H1 (cell line): ENCODE data around the gene NCOA1. TPM values are rescaled to one million over a fixed set of nuclear protein-coding genes. Genes with fewer than 3 reads are reported as not detected.
A peak's percentile ranks its signal among the peaks of the same experiment; 100 is the strongest.

Experiments used
- ASH2L ChIP-seq: fragments of 200-600, 300-600 bp; sonication (generic); IDR thresholded peaks from one replicate; pipeline ENCODE4 v1.7.1; 2017; ENCODE audit warnings: low read length
- ATF3 ChIP-seq: IDR thresholded peaks from 2 replicates; pipeline ENCODE4 v1.6.1; 2011; ENCODE audit warnings: low read depth, mild to moderate bottlenecking, low read length; ENCODE audit not compliant: insufficient read depth
- CHD1 ChIP-seq: IDR thresholded peaks from 2 replicates; pipeline ENCODE4 v1.6.1; 2012; ENCODE audit warnings: low read depth, low read length, improper control_type of control experiment
- CTCF ChIP-seq, 3 experiments: IDR thresholded peaks; 1 replicate in 2 of 3; 2 replicates in 1 of 3; pipeline versions ENCODE4 v1.5.1 to v1.6.1; 2011; ENCODE audit warnings: low read length in 3 of 3, mild to moderate bottlenecking in 3 of 3, inconsistent platforms in 2 of 3, low read depth in 1 of 3, moderate library complexity in 1 of 3; ENCODE audit not compliant: insufficient read depth in 1 of 3; ENCODE audit errors: control extremely low read depth in 1 of 3
- E2F6 ChIP-seq: IDR thresholded peaks from 2 replicates; pipeline ENCODE4 v1.6.1; 2012; ENCODE audit warnings: inconsistent platforms
- EZH2 ChIP-seq: fragments of 200-600 bp; sonication (generic); IDR thresholded peaks from 2 replicates; pipeline ENCODE4 v1.7.1; 2012; ENCODE audit warnings: low read depth, mild to moderate bottlenecking, moderate library complexity, low read length, inconsistent platforms; ENCODE audit not compliant: severe bottlenecking
- FOSL1 ChIP-seq: IDR thresholded peaks from 2 replicates; pipeline ENCODE4 v1.6.1; 2011; ENCODE audit warnings: mild to moderate bottlenecking, low read depth, low read length, moderate library complexity; ENCODE audit not compliant: insufficient read depth
- GABPA ChIP-seq: IDR thresholded peaks from 2 replicates; pipeline ENCODE4 v1.6.1; 2011; ENCODE audit warnings: mild to moderate bottlenecking, low read length, moderate library complexity, borderline replicate concordance; ENCODE audit not compliant: insufficient read depth
- GTF2F1 ChIP-seq: IDR thresholded peaks from 2 replicates; pipeline ENCODE4 v1.6.1; 2012; ENCODE audit warnings: low read depth, low read length, improper control_type of control experiment, borderline replicate concordance
- JUND ChIP-seq: IDR thresholded peaks from 2 replicates; pipeline ENCODE4 v1.6.1; 2011; ENCODE audit warnings: mild to moderate bottlenecking, improper control_type of control experiment, low read length
- PHF8 ChIP-seq: fragments of 200-600 bp; sonication (generic); conservative IDR thresholded peaks from 2 replicates; pipeline ENCODE4 v1.7.1; 2012; ENCODE audit warnings: low read depth, mild to moderate bottlenecking, inconsistent platforms, low read length, moderate library complexity
- RAD21 ChIP-seq, 2 experiments: IDR thresholded peaks in 1 of 2; conservative IDR thresholded peaks in 1 of 2; 2 replicates each; pipeline ENCODE4 v1.6.1; 2011; ENCODE audit warnings: low read depth in 2 of 2, low read length in 2 of 2, improper control_type of control experiment in 1 of 2, inconsistent platforms in 1 of 2, mild to moderate bottlenecking in 1 of 2, moderate library complexity in 1 of 2
- RBBP5 ChIP-seq: IDR thresholded peaks from 2 replicates; pipeline ENCODE4 v1.7.1; 2012; ENCODE audit warnings: low read depth, mild to moderate bottlenecking, inconsistent platforms, low read length, moderate library complexity, borderline replicate concordance
- SP1 ChIP-seq: IDR thresholded peaks from 2 replicates; pipeline ENCODE4 v1.6.1; 2011; ENCODE audit warnings: low read depth, low read length
- SP2 ChIP-seq: IDR thresholded peaks from 2 replicates; pipeline ENCODE4 v1.6.1; 2012; ENCODE audit warnings: mild to moderate bottlenecking, low read length, inconsistent platforms
- TAF1 ChIP-seq: IDR thresholded peaks from 2 replicates; pipeline ENCODE4 v1.6.1; 2011; ENCODE audit warnings: mild to moderate bottlenecking, low read depth, low read length
- TCF12 ChIP-seq: IDR thresholded peaks from 2 replicates; pipeline ENCODE4 v1.6.1; 2011; ENCODE audit warnings: low read depth, mild to moderate bottlenecking, low read length
- YY1 ChIP-seq: IDR thresholded peaks from 2 replicates; pipeline ENCODE4 v1.6.1; 2011; ENCODE audit warnings: low read depth, mild to moderate bottlenecking, low read length
- ZNF274 ChIP-seq: IDR thresholded peaks from 2 replicates; pipeline ENCODE4 v1.7.0; 2012; ENCODE audit warnings: low read length, borderline replicate concordance; ENCODE audit errors: extremely low read depth
- polyA plus RNA-seq, 7 experiments: library from polyadenylated mRNA; depleted of rRNA in 3 of 7; stranded (reverse) in 5 of 7; unstranded in 2 of 7; fragments of >200 nt in 5 of 7; fragments of 200-250 nt in 2 of 7; gene quantifications; 1 replicate in 5 of 7; 2 replicates in 1 of 7; 4 replicates in 1 of 7; pipeline versions ENCODE4 v1.2.1 to v1.2.3, GENCODE V29; 2011 to 2013; ENCODE audit warnings: missing spikeins in 2 of 7, mixed read lengths in 2 of 7
- total RNA-seq: library from RNA; stranded (reverse); fragmentation: NEBNext Ultra II Directional; extraction: Animal tissue kit (Norgen Biotek cat#: 25700); gene quantifications from 2 replicates; pipeline ENCODE4 v1.2.1, GENCODE V29; 2021

NCOA1 gene
- total and polyA plus RNA-seq, 2 of the 8 experiments (the other 6 are each of a cell fraction or from before 2014, with no cell fraction given): 12.8 to 17.9 TPM

GRCh38 chr2:24792874-24793760, 302.1 kb downstream of the NCOA1 start, which contains the start of the genes CENPO and PTRHD1 (continued):
- TF ChIP-seq GABPA (no peak), CTCF (IDR thresholded peaks at IDR 0.05; ENCODE audit: control extremely low read depth in 1 of 3, insufficient read depth in 1 of 3, low read depth in 1 of 3, low read length in 3 of 3) (peak in 2 of 3 experiments; percentile 24 to 37; a peak in 2 of 4 replicates), GTF2F1 (peak; percentile 87), SP2 (no peak), E2F6 (peak; percentile 70), PHF8 (peak; percentile 99), TCF12 (no peak), YY1 (peak; percentile 99), TAF1 (peak; percentile 99), JUND (peak; percentile 16; the same call in 1 of the 2 replicates), ASH2L (peak; percentile 89), SP1 (peak; percentile 19; the same call in 1 of the 2 replicates), EZH2 (no peak), CHD1 (no peak), FOSL1 (no peak), RAD21 (IDR thresholded peaks at IDR 0.05 in 1 of 2, conservative IDR thresholded peaks at IDR 0.05 in 1 of 2; ENCODE audit: low read depth in 2 of 2, low read length in 2 of 2) (peak; percentile 22 to 28; a peak in 2 of 4 replicates), RBBP5 (peak; percentile 91; the same call in 1 of the 2 replicates), ZNF274 (no peak), ATF3 (no peak)
